HG03066 (cell line): ENCODE results near the gene ZCCHC3.
A peak's percentile ranks its signal among the peaks of the same experiment; 100 is the strongest.
"Not testable (repeated sequence)": the region's sequence is repeated elsewhere in the genome, so short reads cannot be mapped to it uniquely, and the experiment has no call there.

Experiments used
- ATAC-seq: cut with Tn5 transposase; IDR thresholded peaks from one replicate; pipeline ENCODE4 v1.9.1; 2021; ENCODE audit warnings: low read depth; ENCODE audit not compliant: unreplicated experiment

The ZCCHC3 gene

GRCh38 chr20:297098-297924, at the start of gene ZCCHC3:
TSS of gene ZCCHC3 (plus strand) at chr20:297570. CDS start at chr20:297587, 17 bp downstream.
- peak; percentile 75 for ATAC-seq

GRCh38 chr20:251354-251753, 46.0 kb upstream of the ZCCHC3 start:
- ATAC-seq: no peak

- ATAC-seq: no peak
These were observed 44.6 kb upstream of the ZCCHC3 start for GRCh38 chr20:252801-253200.

- not testable (repeated sequence) for ATAC-seq
These were observed 43.9 kb upstream of the ZCCHC3 start for GRCh38 chr20:253447-253846.

- no peak for ATAC-seq
These were observed 40.0 kb upstream of the ZCCHC3 start, which contains the start of gene DEFB132 for GRCh38 chr20:257419-257818. TSS of gene DEFB132 (plus strand) at chr20:257724. CDS start at chr20:257779, 55 bp downstream.

- ATAC-seq: no peak
These were observed 39.0 kb upstream of the ZCCHC3 start for GRCh38 chr20:258269-258858.

- no peak for ATAC-seq
These were observed 38.4 kb upstream of the ZCCHC3 start for GRCh38 chr20:258963-259362.

- ATAC-seq: no peak
These were observed 37.4 kb upstream of the ZCCHC3 start for GRCh38 chr20:259981-260380.

GRCh38 chr20:263701-264100, 33.7 kb upstream of the ZCCHC3 start:
- ATAC-seq: no peak

- peak; percentile 90 for ATAC-seq
These were observed 30.5 kb upstream of the ZCCHC3 start for GRCh38 chr20:266596-267562.

GRCh38 chr20:270517-270916, 26.9 kb upstream of the ZCCHC3 start:
- ATAC-seq: no peak

GRCh38 chr20:271069-271468, 26.3 kb upstream of the ZCCHC3 start:
- ATAC-seq: no peak

GRCh38 chr20:271528-271927, 25.8 kb upstream of the ZCCHC3 start:
- no peak for ATAC-seq

- ATAC-seq: no peak
These were observed 24.7 kb upstream of the ZCCHC3 start for GRCh38 chr20:272718-273117.

- no peak for ATAC-seq
These were observed 23.5 kb upstream of the ZCCHC3 start for GRCh38 chr20:273884-274283.

GRCh38 chr20:275791-276190, 21.6 kb upstream of the ZCCHC3 start:
- ATAC-seq: no peak

- ATAC-seq: no peak
These were observed 20.5 kb upstream of the ZCCHC3 start for GRCh38 chr20:276620-277495.

GRCh38 chr20:277496-277781, 19.9 kb upstream of the ZCCHC3 start:
- no peak for ATAC-seq

GRCh38 chr20:278181-278580, 19.2 kb upstream of the ZCCHC3 start:
- ATAC-seq: no peak
